NCI-H2196 (cell line): Measurements from ENCODE around the gene HOXA9.

Experiments used
- DNase-seq: peaks from one replicate; lab custom pipeline; 2025; ENCODE audit not compliant: unreplicated experiment; lab: John Stamatoyannopoulos, UW

HOXA9 gene

DNA sequence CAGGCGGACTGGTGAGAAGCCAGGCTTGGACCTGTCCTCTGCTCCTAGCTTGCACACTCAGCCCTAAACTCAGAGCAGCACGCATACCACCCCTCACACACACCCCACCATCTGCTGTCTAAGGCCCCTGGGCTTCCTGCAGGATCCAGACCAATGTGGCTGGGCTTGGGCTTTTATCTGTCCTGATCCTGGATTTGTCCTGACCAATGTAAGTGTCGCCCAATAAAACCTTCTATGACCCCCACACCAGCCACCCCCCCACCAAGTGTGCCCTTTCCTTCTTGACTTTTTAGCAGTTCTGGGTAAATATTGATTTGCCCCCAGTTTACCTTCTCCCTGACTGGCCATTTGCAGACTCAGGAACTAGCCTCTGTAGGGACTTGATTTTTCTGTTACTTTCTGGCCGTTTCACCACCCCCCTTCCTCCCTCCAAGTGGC, 36.3 kb upstream of the HOXA9 start:
- DNase-seq, result no peak

- no peak for DNase-seq
These were observed 35.6 kb upstream of the HOXA9 start for GRCh38 chr7:27200761-27201579.

DNA sequence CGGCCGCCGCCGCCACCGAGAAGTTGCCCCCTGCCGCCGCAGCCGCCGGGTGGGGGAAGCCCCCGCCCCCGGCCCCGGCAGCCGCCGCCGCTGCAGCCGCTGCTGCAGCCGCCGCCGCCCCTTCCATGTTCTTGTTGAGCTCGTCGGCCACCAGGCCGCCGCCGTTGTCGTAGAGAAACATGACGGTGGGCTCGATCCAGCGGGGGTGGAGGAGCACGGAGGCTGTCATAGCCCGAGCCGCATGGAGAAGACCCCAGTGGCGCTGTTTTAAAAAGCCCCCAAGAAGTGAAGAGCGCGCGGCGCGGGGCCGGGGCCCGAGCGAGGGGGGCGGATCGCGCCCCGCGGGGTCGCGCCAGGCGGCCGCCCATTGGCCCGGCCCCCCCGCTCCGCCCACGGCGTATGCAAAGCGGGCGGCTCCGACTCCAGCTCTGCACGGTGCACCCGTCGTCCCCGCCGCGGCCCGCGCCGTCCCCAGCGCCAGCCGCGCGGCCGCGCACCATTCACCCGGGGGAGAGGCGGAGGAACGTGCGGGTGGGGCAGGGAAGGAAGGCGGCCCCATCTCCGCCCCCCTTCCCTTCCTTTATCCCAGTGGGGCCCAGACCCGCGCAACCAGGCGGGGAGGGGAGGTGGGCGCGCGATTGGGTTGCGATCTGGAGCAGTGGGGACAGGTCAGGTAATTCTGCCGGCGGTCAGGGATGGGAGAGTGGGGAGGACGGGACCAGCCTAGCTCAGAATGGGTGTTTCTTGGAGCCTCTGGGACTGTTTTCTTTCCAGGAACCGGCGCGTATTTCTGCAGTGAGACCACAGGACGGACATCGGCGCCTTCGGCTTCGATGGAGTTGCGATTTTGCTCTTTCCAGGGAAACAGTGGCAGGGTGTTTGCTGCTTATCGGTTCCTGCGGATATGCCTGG, 34.8 kb upstream of the HOXA9 start, which contains the start of gene HOXA13:
HOXA13 (minus strand) TSS at position 243 of the 912 bp plus-strand sequence; CDS start at position 229, 14 bp downstream.
- peak; percentile 56 for DNase-seq

- no peak for DNase-seq
These were observed 33.8 kb upstream of the HOXA9 start for GRCh38 chr7:27198871-27199801.

GRCh38 chr7:27198138-27198841, 33.0 kb upstream of the HOXA9 start:
- DNase-seq, result no peak

- DNase-seq, result no peak
These were observed 32.1 kb upstream of the HOXA9 start for GRCh38 chr7:27197137-27198042.

GRCh38 chr7:27196287-27196767, 31.0 kb upstream of the HOXA9 start:
- DNase-seq, result peak; percentile 78

GRCh38 chr7:27194686-27195379, 29.5 kb upstream of the HOXA9 start:
- no peak for DNase-seq

DNA sequence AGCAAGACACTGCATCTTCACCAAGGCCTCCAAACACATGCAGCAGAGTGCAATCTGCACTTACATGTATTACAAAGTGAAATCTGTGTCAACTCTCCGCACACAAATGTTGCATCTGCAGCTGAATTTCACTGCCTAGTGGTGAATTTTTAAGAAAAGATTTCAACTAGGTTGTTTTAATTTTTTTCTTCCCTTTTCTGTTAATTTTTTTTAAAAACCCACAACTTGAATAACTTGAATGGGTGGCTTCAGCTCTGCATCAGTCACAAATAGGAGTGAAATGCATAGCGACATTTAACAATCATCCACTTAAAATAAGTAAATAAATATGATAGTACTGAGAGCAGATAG, 28.6 kb upstream of the HOXA9 start:
- DNase-seq, result no peak

- no peak for DNase-seq
These were observed 28.1 kb upstream of the HOXA9 start for GRCh38 chr7:27193335-27194001.

- DNase-seq, result no peak
These were observed 27.4 kb upstream of the HOXA9 start for GRCh38 chr7:27192546-27193334.

GRCh38 chr7:27191833-27192545, 26.7 kb upstream of the HOXA9 start:
- no peak for DNase-seq

- no peak for DNase-seq
These were observed 25.9 kb upstream of the HOXA9 start for GRCh38 chr7:27191161-27191731.

DNA sequence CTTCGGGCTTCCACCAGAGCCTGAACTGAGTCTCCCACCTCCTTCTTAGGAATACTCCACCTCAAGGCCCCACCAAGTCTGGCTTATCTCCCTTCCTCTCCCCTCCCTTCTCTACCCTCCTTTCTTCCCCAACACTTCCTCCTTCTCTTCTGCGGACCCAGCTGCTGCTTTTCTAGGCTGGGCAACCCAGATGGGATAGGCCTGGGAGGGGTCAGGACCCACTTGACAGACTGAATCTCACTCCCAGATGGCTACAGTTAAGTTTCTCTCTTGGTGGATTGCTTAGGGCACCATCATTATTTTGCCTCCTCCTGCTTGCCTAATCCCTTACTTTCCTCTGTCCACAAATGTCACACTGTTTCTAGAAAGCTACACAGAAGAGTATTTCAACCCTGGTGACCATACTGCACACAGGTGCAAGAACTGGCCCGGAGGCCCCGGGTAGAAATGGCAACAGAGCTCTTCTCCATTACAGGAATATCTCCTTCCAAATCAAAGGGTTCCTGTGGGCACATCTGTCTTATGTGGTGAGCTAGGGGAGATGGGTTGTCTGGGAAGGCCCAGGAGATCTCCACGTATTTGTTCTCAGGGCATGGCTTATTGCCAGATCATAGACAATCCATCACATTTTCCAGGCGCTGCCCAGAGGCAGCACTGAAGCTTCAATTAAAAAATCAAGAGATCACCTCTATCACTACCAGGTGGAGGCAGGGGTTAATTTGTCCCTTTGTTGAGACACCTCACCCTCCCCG, 24.8 kb upstream of the HOXA9 start:
- no peak for DNase-seq

GRCh38 chr7:27189295-27189996, 24.1 kb upstream of the HOXA9 start:
- no peak for DNase-seq
